Trophoblast cell (in vitro differentiated cells and primary cell): ENCODE results near the gene CYB561A3.

Experiments used
- DNase-seq, 2 donors: peaks; one replicate each; pipeline ENCODE4 v3.0.0-alpha.2; 2016
- H2AFZ ChIP-seq: 2 replicates; pipeline ENCODE4 v1.6.1; 2013; ENCODE audit warnings: low read length, moderate library complexity, mild to moderate bottlenecking; ENCODE audit not compliant: insufficient read depth, poor library complexity
- H2AK5ac ChIP-seq: 2 replicates; pipeline ENCODE4 v1.6.1; 2013; ENCODE audit warnings: mild to moderate bottlenecking, low read length
- H2BK120ac ChIP-seq: 2 replicates; pipeline ENCODE4 v1.6.1; 2013; ENCODE audit warnings: low read length, mild to moderate bottlenecking, moderate library complexity; ENCODE audit not compliant: insufficient read depth, poor library complexity
- H2BK12ac ChIP-seq: 2 replicates; pipeline ENCODE4 v1.6.1; 2013; ENCODE audit warnings: mild to moderate bottlenecking, low read length, moderate library complexity
- H2BK5ac ChIP-seq: 2 replicates; pipeline ENCODE4 v1.6.1; 2013; ENCODE audit warnings: low read length, low read depth, moderate library complexity, mild to moderate bottlenecking; ENCODE audit not compliant: poor library complexity
- H3K14ac ChIP-seq: 2 replicates; pipeline ENCODE4 v1.6.1; 2013; ENCODE audit warnings: mild to moderate bottlenecking, low read length
- H3K18ac ChIP-seq: 2 replicates; pipeline ENCODE4 v1.6.1; 2013; ENCODE audit warnings: mild to moderate bottlenecking, low read length
- H3K23ac ChIP-seq: 2 replicates; pipeline ENCODE4 v1.6.1; 2013; ENCODE audit warnings: low read length
- H3K27ac ChIP-seq: 2 replicates; pipeline ENCODE4 v1.5.1; 2013; ENCODE audit warnings: low read depth, mild to moderate bottlenecking, inconsistent platforms, low read length, moderate library complexity
- H3K27me3 ChIP-seq: 2 replicates; pipeline ENCODE4 v1.6.1; 2013; ENCODE audit warnings: inconsistent platforms, mild to moderate bottlenecking, low read length, moderate library complexity; ENCODE audit not compliant: insufficient read depth
- H3K36me3 ChIP-seq, 2 experiments: 1 replicate in 1 of 2; 2 replicates in 1 of 2; pipeline ENCODE4 v1.6.1; 2013; ENCODE audit warnings: low read length in 2 of 2, mild to moderate bottlenecking in 2 of 2, moderate library complexity in 1 of 2; ENCODE audit not compliant: insufficient read depth in 2 of 2, control insufficient read depth in 1 of 2
- H3K4ac ChIP-seq: 2 replicates; pipeline ENCODE4 v1.6.1; 2013; ENCODE audit warnings: low read depth, mild to moderate bottlenecking, low read length, moderate library complexity
- H3K4me1 ChIP-seq, 2 experiments: 1 replicate in 1 of 2; 2 replicates in 1 of 2; pipeline ENCODE4 v1.6.1; 2013; ENCODE audit warnings: low read length in 2 of 2, mild to moderate bottlenecking in 2 of 2, moderate library complexity in 1 of 2; ENCODE audit not compliant: insufficient read depth in 2 of 2, control insufficient read depth in 1 of 2
- H3K4me2 ChIP-seq: 2 replicates; pipeline ENCODE4 v1.6.1; 2013; ENCODE audit warnings: inconsistent platforms, mild to moderate bottlenecking, low read length, moderate library complexity
- H3K4me3 ChIP-seq: 2 replicates; pipeline ENCODE4 v1.5.1; 2013; ENCODE audit warnings: mild to moderate bottlenecking, low read depth, low read length, inconsistent platforms
- H3K79me1 ChIP-seq: one replicate; pipeline ENCODE4 v1.6.1; 2013; ENCODE audit warnings: low read length
- H3K79me2 ChIP-seq: 2 replicates; pipeline ENCODE4 v1.6.1; 2013; ENCODE audit warnings: low read length, mild to moderate bottlenecking; ENCODE audit not compliant: control insufficient read depth, insufficient read depth, poor library complexity
- H3K9ac ChIP-seq: 2 replicates; pipeline ENCODE4 v1.6.1; 2013; ENCODE audit warnings: mild to moderate bottlenecking, low read length
- H3K9me3 ChIP-seq: 2 replicates; pipeline ENCODE4 v1.6.1; 2013; ENCODE audit warnings: low read depth, mild to moderate bottlenecking, control low read depth, inconsistent platforms, low read length; ENCODE audit not compliant: insufficient read depth
- H4K12ac ChIP-seq: 2 replicates; pipeline ENCODE4 v1.6.1; 2013; ENCODE audit warnings: low read depth, mild to moderate bottlenecking, low read length, moderate library complexity
- H4K8ac ChIP-seq: 2 replicates; pipeline ENCODE4 v1.6.1; 2013; ENCODE audit warnings: low read depth, mild to moderate bottlenecking, low read length, moderate library complexity
- H4K91ac ChIP-seq: one replicate; pipeline ENCODE4 v1.6.1; 2013; ENCODE audit warnings: low read depth, mild to moderate bottlenecking, low read length, moderate library complexity
- WGBS: extraction: QIAGEN DNeasy Blood & Tissue Kit; methylation state at CpG from one replicate; pipeline ENCODE4 v1.1.7; 2013; ENCODE audit warnings: missing lambda C conversion rate; ENCODE audit not compliant: insufficient read length, insufficient coverage; ENCODE audit errors: extremely low coverage; 5-methylcytosine and 5-hydroxymethylcytosine counted together

Gene CYB561A3

DNA sequence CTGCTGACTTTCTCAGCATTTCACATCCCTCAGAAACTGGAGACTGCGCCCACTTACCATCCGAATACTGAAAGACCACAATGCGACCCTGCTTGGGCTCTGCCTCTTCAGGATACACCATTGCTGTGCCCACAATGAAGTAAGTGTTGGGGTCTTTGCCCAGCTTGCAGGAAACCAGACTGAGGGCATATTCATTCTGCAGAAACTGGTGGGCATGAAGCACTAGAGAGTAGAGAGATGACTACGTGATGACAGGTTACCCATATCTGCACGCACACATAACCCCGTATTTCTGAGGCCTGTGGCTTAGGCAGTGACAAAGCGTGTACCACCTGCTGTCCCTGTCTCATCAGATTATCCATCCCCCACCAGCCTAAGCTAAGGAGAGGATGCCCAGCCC, 51.9 kb downstream of the CYB561A3 start:
- Histone ChIP-seq H3K23ac (no peak overlapping the region), H3K9me3 (peaks cover 2% of the 10 kb centered on the region), H2BK5ac (no peak overlapping the region), H3K18ac (no peak overlapping the region), H3K4me3 (no peak overlapping the region), H2BK12ac (no peak overlapping the region), H3K79me2 (no peaks in the 10 kb centered on the region), H3K4me2 (no peak overlapping the region), H3K27ac (no peak overlapping the region), H3K79me1 (no peaks in the 10 kb centered on the region), H3K4me1 (peaks cover 0 to 4% of the 10 kb centered on the region in 2 experiments), H4K12ac (no peak overlapping the region), H3K4ac (no peak overlapping the region), H2AFZ (no peak overlapping the region), H3K27me3 (no peaks in the 10 kb centered on the region), H3K36me3 (peaks cover 54 to 87% of the 10 kb centered on the region in 2 experiments), H4K8ac (no peak overlapping the region), H2BK120ac (no peak overlapping the region), H2AK5ac (no peak overlapping the region), H3K9ac (no peak overlapping the region), H4K91ac (no peak overlapping the region), H3K14ac (no peak overlapping the region)
- no peak for DNase-seq
- no CpG with 5 or more reads among the region's 7 CpGs for WGBS

DNA sequence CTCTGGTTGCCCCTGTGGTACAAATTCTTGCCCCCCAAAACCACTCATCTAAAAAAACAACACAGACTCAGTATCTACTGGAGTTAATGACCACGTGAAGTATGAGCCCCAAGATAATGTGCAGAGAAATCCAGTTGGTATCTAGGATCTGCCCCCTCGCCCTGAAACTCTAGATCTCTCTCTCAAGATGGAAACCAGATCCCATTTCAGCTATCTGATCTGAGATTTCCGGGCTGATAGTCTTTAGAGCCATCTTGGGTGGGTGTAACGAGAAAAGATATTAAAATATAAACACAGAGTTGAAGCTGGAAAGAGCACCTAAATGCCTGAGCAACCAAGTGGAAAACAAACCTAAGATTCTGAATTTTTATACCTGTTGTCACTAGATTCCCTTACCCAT, 52.5 kb downstream of the CYB561A3 start:
- H2AK5ac ChIP-seq, result no peak overlapping the region

DNA sequence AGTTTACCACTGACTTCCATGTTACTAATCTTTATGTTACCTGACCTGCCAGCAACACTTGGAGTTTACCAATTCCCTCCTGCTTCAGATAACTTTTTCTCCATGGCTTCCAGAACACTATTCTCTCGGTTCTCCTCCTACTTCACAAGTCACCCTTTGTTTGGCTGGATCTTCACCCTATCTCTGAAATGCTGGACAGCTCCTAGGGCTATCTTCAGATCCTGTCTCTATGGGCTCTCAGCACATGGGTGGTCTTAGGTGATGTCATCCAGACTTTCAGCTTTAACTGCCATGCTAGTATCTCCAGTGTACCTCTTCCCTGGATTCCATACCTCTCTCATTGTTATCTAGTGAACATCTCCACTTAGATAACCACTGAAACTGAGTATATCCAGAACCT, 54.3 kb downstream of the CYB561A3 start:
- peaks cover 61 to 86% of the 10 kb centered on the region in 2 experiments for H3K36me3 ChIP-seq
- H4K12ac ChIP-seq, result no peak overlapping the region
- H3K18ac ChIP-seq, result no peak overlapping the region
- H4K91ac ChIP-seq, result no peak overlapping the region
- DNase-seq, result no peak
- H3K14ac ChIP-seq, result no peak overlapping the region
- H3K23ac ChIP-seq, result no peak overlapping the region
- H3K27ac ChIP-seq, result no peak overlapping the region
- H3K4ac ChIP-seq, result no peak overlapping the region
- no peak overlapping the region for H3K4me2 ChIP-seq
- no peak overlapping the region for H2AFZ ChIP-seq
- H4K8ac ChIP-seq, result no peak overlapping the region
- H3K4me1 ChIP-seq, result peaks cover 0 to 4% of the 10 kb centered on the region in 2 experiments
- no peak overlapping the region for H2AK5ac ChIP-seq
- no peaks in the 10 kb centered on the region for H3K79me1 ChIP-seq
- no peak overlapping the region for H3K4me3 ChIP-seq
- WGBS, result no CpG with 5 or more reads among the region's 1 CpG
- H2BK12ac ChIP-seq, result no peak overlapping the region
- H2BK120ac ChIP-seq, result no peak overlapping the region
- peaks cover 2% of the 10 kb centered on the region for H3K9me3 ChIP-seq
- no peak overlapping the region for H2BK5ac ChIP-seq
- H3K27me3 ChIP-seq, result no peaks in the 10 kb centered on the region
- H3K9ac ChIP-seq, result no peak overlapping the region
- no peaks in the 10 kb centered on the region for H3K79me2 ChIP-seq

More for the DNA sequence above, 52.5 kb downstream of the CYB561A3 start:
- no peak overlapping the region for H4K8ac ChIP-seq
- H3K9me3 ChIP-seq, result peaks cover 2% of the 10 kb centered on the region
- peaks cover 0 to 4% of the 10 kb centered on the region in 2 experiments for H3K4me1 ChIP-seq
- H3K4me2 ChIP-seq, result no peak overlapping the region
- H3K9ac ChIP-seq, result no peak overlapping the region
- no peak for DNase-seq
- no peak overlapping the region for H3K27ac ChIP-seq
- H4K91ac ChIP-seq, result no peak overlapping the region
- H2BK120ac ChIP-seq, result no peak overlapping the region
- H3K23ac ChIP-seq, result no peak overlapping the region
- WGBS, result no CpG with 5 or more reads among the region's 4 CpGs
- no peaks in the 10 kb centered on the region for H3K79me1 ChIP-seq
- no peak overlapping the region for H3K18ac ChIP-seq
- H3K27me3 ChIP-seq, result no peaks in the 10 kb centered on the region
- H3K36me3 ChIP-seq, result peaks cover 57 to 85% of the 10 kb centered on the region in 2 experiments
- no peaks in the 10 kb centered on the region for H3K79me2 ChIP-seq
- no peak overlapping the region for H3K4me3 ChIP-seq
- H4K12ac ChIP-seq, result no peak overlapping the region
- H3K4ac ChIP-seq, result no peak overlapping the region
- H2BK12ac ChIP-seq, result no peak overlapping the region
- no peak overlapping the region for H3K14ac ChIP-seq
- no peak overlapping the region for H2BK5ac ChIP-seq
- no peak overlapping the region for H2AFZ ChIP-seq

DNA sequence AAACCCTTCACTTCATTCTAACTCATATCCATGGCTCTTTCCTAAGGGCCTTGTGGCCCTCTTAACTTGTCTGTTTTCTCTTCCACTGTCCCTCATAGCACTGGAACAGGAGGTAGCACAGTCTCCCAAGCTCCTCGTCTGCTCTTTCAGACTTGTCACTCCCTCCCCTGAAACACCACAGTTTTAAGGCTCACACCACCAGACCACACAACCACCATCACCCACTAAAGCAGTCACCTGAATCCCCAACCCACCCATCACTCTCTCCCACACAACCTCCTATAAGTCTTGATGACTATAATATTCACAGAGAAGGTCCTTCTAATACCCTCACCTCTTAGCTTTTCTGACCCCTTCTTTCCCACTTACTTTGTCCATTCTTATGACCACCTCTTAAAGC, 55.5 kb downstream of the CYB561A3 start:
- no CpG with 5 or more reads among the region's 1 CpG for WGBS
- H4K12ac ChIP-seq, result no peak overlapping the region
- no peak overlapping the region for H3K27ac ChIP-seq
- H4K8ac ChIP-seq, result no peak overlapping the region
- peaks cover 0 to 4% of the 10 kb centered on the region in 2 experiments for H3K4me1 ChIP-seq
- H3K27me3 ChIP-seq, result no peaks in the 10 kb centered on the region
- no peak for DNase-seq
- no peak overlapping the region for H2AFZ ChIP-seq
- H3K79me2 ChIP-seq, result no peaks in the 10 kb centered on the region
- H2AK5ac ChIP-seq, result no peak overlapping the region
- H3K79me1 ChIP-seq, result no peaks in the 10 kb centered on the region
- no peak overlapping the region for H3K4ac ChIP-seq
- H2BK120ac ChIP-seq, result no peak overlapping the region
- no peak overlapping the region for H2BK5ac ChIP-seq
- H3K9ac ChIP-seq, result no peak overlapping the region
- H3K4me3 ChIP-seq, result no peak overlapping the region
- H3K23ac ChIP-seq, result no peak overlapping the region
- no peak overlapping the region for H3K4me2 ChIP-seq
- H3K9me3 ChIP-seq, result peaks cover 2% of the 10 kb centered on the region
- no peak overlapping the region for H3K18ac ChIP-seq
- no peak overlapping the region for H3K14ac ChIP-seq
- H4K91ac ChIP-seq, result no peak overlapping the region
- H3K36me3 ChIP-seq, result peaks cover 64 to 86% of the 10 kb centered on the region in 2 experiments
- H2BK12ac ChIP-seq, result no peak overlapping the region
